Measurements from ENCODE around the gene WDR82.

The WDR82 gene

DNA sequence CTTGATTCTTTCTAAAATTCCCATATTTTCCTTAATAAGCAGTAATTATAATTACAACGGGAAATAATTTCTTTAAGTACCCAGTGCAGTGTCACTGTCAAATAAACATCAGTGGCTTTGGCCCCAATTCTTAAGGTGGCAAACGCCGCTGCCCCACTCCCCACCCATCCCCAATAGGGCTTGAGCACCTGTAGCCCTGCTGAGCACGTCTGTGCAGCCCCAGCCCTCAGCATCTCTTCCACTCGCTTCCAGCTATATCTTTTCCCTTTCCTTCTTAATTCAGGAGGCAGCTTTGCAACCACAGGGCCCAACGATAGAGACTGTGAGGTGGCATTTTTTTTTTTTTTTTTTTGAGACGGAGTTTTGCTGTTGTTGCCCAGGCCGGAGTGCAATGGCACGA lies 23.8 kb downstream of the WDR82 start:
- TF ChIP-seq, protein P1, sequence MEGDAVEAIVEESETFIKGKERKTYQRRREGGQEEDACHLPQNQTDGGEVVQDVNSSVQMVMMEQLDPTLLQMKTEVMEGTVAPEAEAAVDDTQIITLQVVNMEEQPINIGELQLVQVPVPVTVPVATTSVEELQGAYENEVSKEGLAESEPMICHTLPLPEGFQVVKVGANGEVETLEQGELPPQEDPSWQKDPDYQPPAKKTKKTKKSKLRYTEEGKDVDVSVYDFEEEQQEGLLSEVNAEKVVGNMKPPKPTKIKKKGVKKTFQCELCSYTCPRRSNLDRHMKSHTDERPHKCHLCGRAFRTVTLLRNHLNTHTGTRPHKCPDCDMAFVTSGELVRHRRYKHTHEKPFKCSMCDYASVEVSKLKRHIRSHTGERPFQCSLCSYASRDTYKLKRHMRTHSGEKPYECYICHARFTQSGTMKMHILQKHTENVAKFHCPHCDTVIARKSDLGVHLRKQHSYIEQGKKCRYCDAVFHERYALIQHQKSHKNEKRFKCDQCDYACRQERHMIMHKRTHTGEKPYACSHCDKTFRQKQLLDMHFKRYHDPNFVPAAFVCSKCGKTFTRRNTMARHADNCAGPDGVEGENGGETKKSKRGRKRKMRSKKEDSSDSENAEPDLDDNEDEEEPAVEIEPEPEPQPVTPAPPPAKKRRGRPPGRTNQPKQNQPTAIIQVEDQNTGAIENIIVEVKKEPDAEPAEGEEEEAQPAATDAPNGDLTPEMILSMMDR (IDR thresholded peaks at IDR 0.05; ENCODE audit: low read depth, low read length): no peak
- no peak overlapping the region for H3K27ac ChIP-seq
- H3K36me3 ChIP-seq: peaks cover 33% of the 10 kb centered on the region

DNA sequence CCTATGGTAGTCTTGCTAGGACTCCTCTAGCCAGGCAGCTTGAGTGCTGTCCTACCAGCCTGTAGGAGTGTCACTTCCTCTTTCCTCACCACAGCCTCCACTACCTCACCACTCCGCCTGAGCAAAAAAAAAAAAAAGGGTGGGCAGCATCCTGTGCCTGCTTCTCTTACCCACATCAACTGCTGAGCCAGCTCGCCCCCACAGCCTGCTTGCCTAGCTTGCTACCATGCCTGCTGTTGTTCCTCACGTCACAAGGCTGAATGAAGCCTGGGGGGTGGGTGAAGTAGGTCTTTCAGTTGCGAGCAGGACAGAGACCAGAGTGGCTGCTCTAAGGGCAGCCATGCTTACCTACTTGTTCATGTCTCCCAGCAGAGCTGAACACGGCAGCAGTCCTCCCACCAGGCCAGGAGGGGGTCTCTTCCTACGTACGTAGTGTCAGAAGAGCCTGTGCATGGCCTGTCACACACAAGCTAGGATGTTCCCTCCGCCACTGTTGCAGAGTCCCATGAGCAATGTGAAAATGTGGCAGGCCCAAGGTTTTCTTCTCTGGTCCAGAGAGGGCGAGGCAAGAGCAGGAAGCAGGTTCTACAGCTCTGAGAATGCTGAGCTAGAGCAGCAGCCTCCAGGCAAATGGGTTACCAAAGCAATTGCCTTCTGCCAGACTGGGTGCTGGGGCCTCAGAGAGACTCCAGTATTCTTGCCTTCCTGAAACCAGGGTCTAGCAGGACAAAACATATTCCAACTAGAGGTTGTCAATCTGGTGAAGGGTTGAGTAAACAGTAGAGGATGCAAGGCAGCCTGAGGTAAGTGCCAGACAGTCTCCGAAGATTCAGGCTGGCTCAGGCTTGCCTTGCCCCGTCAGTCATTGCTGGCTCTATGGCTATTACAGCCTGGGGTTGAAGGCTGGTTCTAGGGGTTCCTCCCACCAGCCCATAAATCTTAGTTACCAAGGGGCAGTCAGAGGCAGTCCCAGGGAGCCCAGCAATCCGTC lies 24.8 kb downstream of the WDR82 start:
- no peaks in the 10 kb centered on the region for H3K27me3 ChIP-seq (ENCODE audit: insufficient read depth, low read depth, severe bottlenecking)
- peaks cover 23% of the 10 kb centered on the region for H3K36me3 ChIP-seq
- H3K27ac ChIP-seq: no peak overlapping the region
- no peak overlapping the region for H3K4me3 ChIP-seq (ENCODE audit: low read depth, low read length)
- H3K9me3 ChIP-seq (ENCODE audit: severe bottlenecking): no peaks in the 10 kb centered on the region
- TF ChIP-seq, protein P1 (IDR thresholded peaks at IDR 0.05; ENCODE audit: low read depth, low read length): no peak
- DNase-seq: no peak

More for the DNA sequence above, 23.8 kb downstream of the WDR82 start:
- Histone ChIP-seq H3K4me3 (ENCODE audit: low read depth, low read length) (no peak overlapping the region), H3K9me3 (ENCODE audit: severe bottlenecking) (no peaks in the 10 kb centered on the region), H3K27me3 (ENCODE audit: insufficient read depth, low read depth, severe bottlenecking) (no peaks in the 10 kb centered on the region)
- no peak for DNase-seq

DNA sequence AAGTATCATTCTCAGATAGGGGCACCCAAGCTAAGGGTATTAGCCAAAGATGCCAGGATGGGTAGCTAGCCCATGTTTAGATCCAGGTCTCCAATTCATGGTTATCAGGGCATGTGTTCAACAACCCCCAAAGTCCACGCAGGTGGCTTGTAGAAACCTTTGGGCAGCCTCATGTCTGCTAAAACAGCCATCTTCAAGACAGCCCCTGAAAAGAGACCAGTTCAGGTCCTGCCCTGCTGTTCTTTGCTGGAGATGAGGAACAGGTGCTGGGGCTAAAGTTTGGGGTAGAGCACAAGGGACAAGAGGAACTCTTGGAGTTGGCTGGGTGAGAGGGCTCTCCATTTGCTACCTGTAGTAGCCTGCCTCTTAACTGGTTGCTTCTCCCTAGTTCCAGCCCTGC lies 28.3 kb downstream of the WDR82 start:
- no peak overlapping the region for H3K4me3 ChIP-seq (ENCODE audit: low read depth, low read length)
- H3K27ac ChIP-seq: no peak overlapping the region
- DNase-seq: no peak
- H3K27me3 ChIP-seq (ENCODE audit: insufficient read depth, low read depth, severe bottlenecking): no peaks in the 10 kb centered on the region
- no peaks in the 10 kb centered on the region for H3K9me3 ChIP-seq (ENCODE audit: severe bottlenecking)
- TF ChIP-seq, protein P1 (IDR thresholded peaks at IDR 0.05; ENCODE audit: low read depth, low read length): no peak
- peaks cover 9% of the 10 kb centered on the region for H3K36me3 ChIP-seq

DNA sequence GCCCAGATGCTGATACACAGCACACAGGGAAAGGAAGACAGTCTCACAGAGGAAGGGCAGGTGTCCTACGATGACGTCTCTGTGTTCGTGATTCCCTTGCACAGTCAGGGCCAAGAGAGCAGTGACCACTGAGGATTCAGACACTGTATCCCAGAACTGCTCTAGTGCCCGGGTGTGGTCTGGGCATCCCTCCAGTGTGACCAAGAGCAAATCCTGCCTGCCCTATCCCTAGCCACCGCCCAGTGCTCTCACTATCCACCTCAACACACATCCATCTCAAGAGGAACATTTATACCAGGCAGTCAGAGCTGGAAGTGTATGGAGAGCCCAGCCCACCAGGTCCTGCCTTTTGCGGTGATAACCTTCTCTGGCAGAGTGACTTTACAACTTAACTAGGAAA lies 28.8 kb downstream of the WDR82 start:
- H3K4me3 ChIP-seq (ENCODE audit: low read depth, low read length): no peak overlapping the region
- peaks cover 9% of the 10 kb centered on the region for H3K36me3 ChIP-seq
- TF ChIP-seq, protein P1 (IDR thresholded peaks at IDR 0.05; ENCODE audit: low read depth, low read length): no peak
- no peak for DNase-seq
- H3K9me3 ChIP-seq (ENCODE audit: severe bottlenecking): no peaks in the 10 kb centered on the region
- H3K27ac ChIP-seq: no peak overlapping the region
- no peaks in the 10 kb centered on the region for H3K27me3 ChIP-seq (ENCODE audit: insufficient read depth, low read depth, severe bottlenecking)

DNA sequence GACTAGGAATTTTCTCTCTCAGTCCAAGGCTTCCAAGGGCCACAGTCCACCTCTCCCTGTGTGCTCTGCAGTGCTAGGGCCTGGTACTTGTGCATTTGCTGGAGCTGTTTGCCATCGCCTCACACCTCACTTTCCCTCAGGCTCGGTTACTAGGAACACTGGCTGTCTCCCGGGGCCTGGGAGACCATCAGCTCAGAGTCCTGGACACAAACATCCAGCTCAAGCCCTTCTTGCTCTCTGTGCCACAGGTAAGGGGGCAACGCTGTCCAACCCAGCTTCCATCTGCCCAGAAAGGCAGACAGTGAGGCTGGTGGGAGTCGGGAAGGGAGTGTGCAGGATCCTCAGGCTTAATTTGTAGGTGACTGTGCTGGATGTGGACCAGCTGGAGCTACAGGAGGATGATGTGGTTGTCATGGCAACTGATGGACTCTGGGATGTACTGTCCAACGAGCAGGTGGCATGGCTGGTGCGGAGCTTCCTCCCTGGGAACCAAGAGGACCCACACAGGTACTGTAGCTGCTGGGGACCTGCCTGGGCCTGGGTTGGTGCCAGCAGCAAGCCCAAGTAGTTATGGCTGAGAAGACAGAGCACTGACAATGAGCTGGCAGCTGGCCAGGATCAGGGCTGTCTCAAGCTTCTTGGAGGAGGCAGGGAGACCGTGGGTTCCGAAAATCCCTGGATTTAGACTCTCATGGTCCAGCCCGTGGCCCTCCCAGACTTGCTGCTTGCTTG lies 29.5 kb downstream of the WDR82 start:
- TF ChIP-seq, protein P1 (IDR thresholded peaks at IDR 0.05; ENCODE audit: low read depth, low read length): no peak
- H3K9me3 ChIP-seq (ENCODE audit: severe bottlenecking): no peaks in the 10 kb centered on the region
- H3K27me3 ChIP-seq (ENCODE audit: insufficient read depth, low read depth, severe bottlenecking): no peaks in the 10 kb centered on the region
- H3K36me3 ChIP-seq: peaks cover 9% of the 10 kb centered on the region
- H3K27ac ChIP-seq: no peak overlapping the region
- H3K4me3 ChIP-seq (ENCODE audit: low read depth, low read length): no peak overlapping the region
- DNase-seq: no peak

All from WERI-Rb-1 (cell line).